ENCODE data around the gene FIS1.

FIS1 gene

DNA sequence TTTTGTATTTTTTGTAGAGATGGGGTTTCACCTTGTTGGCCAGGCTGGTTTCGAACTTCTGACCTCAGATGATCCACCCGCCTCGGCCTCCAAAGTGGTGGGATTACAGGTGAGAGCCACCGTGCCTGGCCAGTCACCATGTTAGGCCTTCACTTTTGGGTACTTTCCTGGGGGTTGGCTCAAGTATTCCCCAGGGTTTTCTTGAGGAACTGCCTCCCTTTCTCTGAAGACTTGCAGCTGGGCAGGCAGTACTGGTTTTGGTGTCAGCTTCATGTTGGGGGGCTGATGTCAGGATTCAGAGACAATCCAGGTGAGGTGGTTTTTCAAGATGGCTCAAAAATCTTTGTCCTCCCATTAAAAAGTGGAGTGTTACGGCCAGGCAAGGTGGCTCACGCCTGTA lies 19.2 kb downstream of the FIS1 start:
- peaks cover 12% of the 10 kb centered on the region for H3K36me3 ChIP-seq (ENCODE audit: control insufficient read depth, low read depth, low read length)

GRCh38 chr7:101223528-101223927 lies 21.4 kb downstream of the FIS1 start:
- Histone ChIP-seq H3K36me3 (ENCODE audit: control insufficient read depth, low read depth, low read length) (peaks cover 12% of the 10 kb centered on the region), H3K27ac (ENCODE audit: low read length) (no peak overlapping the region), H3K27me3 (ENCODE audit: control insufficient read depth, insufficient read depth, low read length) (no peaks in the 10 kb centered on the region), H3K9ac (ENCODE audit: low read length) (no peak overlapping the region), H3K9me3 (ENCODE audit: control insufficient read depth, low read depth, low read length) (no peaks in the 10 kb centered on the region), H3K4me1 (ENCODE audit: control insufficient read depth, low read depth, low read length) (no peaks in the 10 kb centered on the region), H3K4me3 (ENCODE audit: low read length) (no peak overlapping the region)

More for the DNA sequence above, 19.2 kb downstream of the FIS1 start:
- no peak overlapping the region for H3K27ac ChIP-seq (ENCODE audit: low read length)
- H3K27me3 ChIP-seq (ENCODE audit: control insufficient read depth, insufficient read depth, low read length) = no peaks in the 10 kb centered on the region
- H3K9ac ChIP-seq (ENCODE audit: low read length) = no peak overlapping the region
- no peaks in the 10 kb centered on the region for H3K4me1 ChIP-seq (ENCODE audit: control insufficient read depth, low read depth, low read length)
- no peaks in the 10 kb centered on the region for H3K9me3 ChIP-seq (ENCODE audit: control insufficient read depth, low read depth, low read length)
- H3K4me3 ChIP-seq (ENCODE audit: low read length) = no peak overlapping the region

DNA sequence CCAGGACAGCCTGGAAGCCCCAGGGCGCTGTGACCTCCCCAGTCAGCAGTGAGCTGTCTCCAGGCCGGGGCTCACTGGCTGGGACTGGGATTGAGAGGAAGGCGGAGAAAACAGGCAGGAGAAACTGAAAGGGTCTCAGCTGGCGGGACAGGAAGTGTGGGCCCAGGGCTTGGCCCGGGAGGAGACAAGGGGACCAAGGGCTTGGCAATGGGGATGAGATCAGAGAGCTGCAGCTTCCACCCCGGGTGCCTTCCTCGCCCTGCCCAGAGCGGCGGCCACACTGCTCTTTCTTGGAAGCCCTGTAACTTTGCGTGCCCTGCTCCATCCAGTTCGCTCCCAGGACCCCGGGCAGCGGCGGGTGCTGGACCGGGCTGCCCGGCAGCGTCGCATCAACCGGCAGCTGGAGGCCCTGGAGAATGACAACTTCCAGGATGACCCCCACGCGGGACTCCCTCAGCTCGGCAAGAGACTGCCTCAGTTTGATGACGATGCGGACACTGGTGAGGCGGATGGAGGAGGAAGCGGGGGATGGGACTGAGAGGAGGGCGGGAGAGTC lies 22.5 kb downstream of the FIS1 start:
- no peaks in the 10 kb centered on the region for H3K27me3 ChIP-seq (ENCODE audit: control insufficient read depth, insufficient read depth, low read length)
- no peaks in the 10 kb centered on the region for H3K4me1 ChIP-seq (ENCODE audit: control insufficient read depth, low read depth, low read length)
- peaks cover 12% of the 10 kb centered on the region for H3K36me3 ChIP-seq (ENCODE audit: control insufficient read depth, low read depth, low read length)
- H3K9me3 ChIP-seq (ENCODE audit: control insufficient read depth, low read depth, low read length) = no peaks in the 10 kb centered on the region
- H3K4me3 ChIP-seq (ENCODE audit: low read length) = no peak overlapping the region
- no peak overlapping the region for H3K27ac ChIP-seq (ENCODE audit: low read length)
- no peak overlapping the region for H3K9ac ChIP-seq (ENCODE audit: low read length)

- H3K4me1 ChIP-seq (ENCODE audit: control insufficient read depth, low read depth, low read length) = no peaks in the 10 kb centered on the region
- no peaks in the 10 kb centered on the region for H3K9me3 ChIP-seq (ENCODE audit: control insufficient read depth, low read depth, low read length)
- no peak overlapping the region for H3K27ac ChIP-seq (ENCODE audit: low read length)
- no peak overlapping the region for H3K9ac ChIP-seq (ENCODE audit: low read length)
- H3K4me3 ChIP-seq (ENCODE audit: low read length) = no peak overlapping the region
- H3K27me3 ChIP-seq (ENCODE audit: control insufficient read depth, insufficient read depth, low read length) = no peaks in the 10 kb centered on the region
- peaks cover 10% of the 10 kb centered on the region for H3K36me3 ChIP-seq (ENCODE audit: control insufficient read depth, low read depth, low read length)
These were observed 24.6 kb downstream of the FIS1 start for GRCh38 chr7:101220295-101220694.

DNA sequence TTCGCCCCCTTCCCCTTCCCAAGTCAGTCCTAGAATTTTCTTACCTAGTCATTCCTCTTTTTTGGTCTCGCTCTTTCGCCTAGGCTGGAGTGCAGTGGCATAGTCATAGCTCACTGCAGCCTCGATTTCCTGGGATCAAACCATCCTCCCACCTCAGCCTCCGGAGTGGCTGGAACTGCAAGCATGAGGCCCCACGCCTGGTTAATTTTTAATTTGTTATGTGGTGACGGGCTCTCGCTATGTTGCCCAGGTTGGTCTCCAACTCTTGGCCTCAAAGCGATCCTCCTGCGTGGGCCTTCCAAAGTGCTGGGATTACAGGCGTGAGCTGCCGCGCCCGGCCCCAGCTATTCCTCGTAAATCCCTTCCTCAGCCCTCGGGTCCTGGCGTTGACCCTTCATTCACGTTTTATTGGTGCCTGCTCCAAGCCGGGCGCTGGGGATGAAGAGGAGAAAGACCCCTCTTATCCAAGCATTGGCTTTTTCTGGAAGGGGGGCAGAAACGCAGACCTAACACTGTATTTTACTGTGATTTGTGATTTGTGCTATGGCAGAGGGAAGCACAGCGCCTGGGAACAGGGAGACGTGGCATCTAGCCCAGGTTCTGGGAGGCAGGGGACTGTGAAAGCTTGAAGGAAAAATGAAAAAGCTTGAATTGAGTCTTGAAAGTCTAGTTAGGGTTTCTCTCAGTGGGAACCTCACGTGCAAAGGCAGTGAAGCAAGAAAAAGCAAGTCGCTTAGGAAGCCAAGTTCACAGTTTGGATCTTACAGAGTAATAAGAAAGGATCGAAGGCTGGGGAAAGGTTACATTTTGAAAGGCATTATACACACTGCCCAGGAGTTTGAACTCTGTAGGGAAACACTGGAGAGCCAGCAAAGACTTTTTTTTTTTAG lies 26.4 kb downstream of the FIS1 start:
- Histone ChIP-seq H3K36me3 (ENCODE audit: control insufficient read depth, low read depth, low read length) (peaks cover 8% of the 10 kb centered on the region), H3K27me3 (ENCODE audit: control insufficient read depth, insufficient read depth, low read length) (no peaks in the 10 kb centered on the region), H3K9me3 (ENCODE audit: control insufficient read depth, low read depth, low read length) (no peaks in the 10 kb centered on the region), H3K9ac (ENCODE audit: low read length) (peak overlapping the region; percentile 70), H3K27ac (ENCODE audit: low read length) (peak overlapping the region; percentile 7), H3K4me3 (ENCODE audit: low read length) (peak overlapping the region; percentile 85), H3K4me1 (ENCODE audit: control insufficient read depth, low read depth, low read length) (no peaks in the 10 kb centered on the region)

- H3K36me3 ChIP-seq (ENCODE audit: control insufficient read depth, low read depth, low read length) = peaks cover 4% of the 10 kb centered on the region
- no peaks in the 10 kb centered on the region for H3K27me3 ChIP-seq (ENCODE audit: control insufficient read depth, insufficient read depth, low read length)
- peak within 1 kb of the TSS; percentile 85 for H3K4me3 ChIP-seq (ENCODE audit: low read length)
- H3K9ac ChIP-seq (ENCODE audit: low read length) = peak within 1 kb of the TSS; percentile 70
- H3K9me3 ChIP-seq (ENCODE audit: control insufficient read depth, low read depth, low read length) = no peaks in the 10 kb centered on the region
- H3K4me1 ChIP-seq (ENCODE audit: control insufficient read depth, low read depth, low read length) = no peaks in the 10 kb centered on the region
- peak within 1 kb of the TSS; percentile 82 for H3K27ac ChIP-seq (ENCODE audit: low read length)
These were observed 27.3 kb downstream of the FIS1 start, which contains the start of the genes PLOD3 and ZNHIT1 for GRCh38 chr7:101217388-101218235. PLOD3 (minus strand) TSS chr7:101217581; CDS start chr7:101217274, 307 bp downstream. ZNHIT1 (plus strand) TSS chr7:101218165; CDS start chr7:101218196, 31 bp downstream.

- Histone ChIP-seq H3K27me3 (ENCODE audit: control insufficient read depth, insufficient read depth, low read length) (no peaks in the 10 kb centered on the region), H3K9ac (ENCODE audit: low read length) (peak overlapping the region; percentile 70), H3K36me3 (ENCODE audit: control insufficient read depth, low read depth, low read length) (peaks cover 4% of the 10 kb centered on the region), H3K4me3 (ENCODE audit: low read length) (peak overlapping the region; percentile 85), H3K27ac (ENCODE audit: low read length) (no peak overlapping the region), H3K9me3 (ENCODE audit: control insufficient read depth, low read depth, low read length) (no peaks in the 10 kb centered on the region), H3K4me1 (ENCODE audit: control insufficient read depth, low read depth, low read length) (no peaks in the 10 kb centered on the region)
These were observed 28.0 kb downstream of the FIS1 start for GRCh38 chr7:101216860-101217387.

- H3K4me3 ChIP-seq (ENCODE audit: low read length) = peak overlapping the region; percentile 85
- H3K4me1 ChIP-seq (ENCODE audit: control insufficient read depth, low read depth, low read length) = no peaks in the 10 kb centered on the region
- no peaks in the 10 kb centered on the region for H3K27me3 ChIP-seq (ENCODE audit: control insufficient read depth, insufficient read depth, low read length)
- H3K36me3 ChIP-seq (ENCODE audit: control insufficient read depth, low read depth, low read length) = peaks cover 4% of the 10 kb centered on the region
- H3K9ac ChIP-seq (ENCODE audit: low read length) = peak overlapping the region; percentile 70
- H3K27ac ChIP-seq (ENCODE audit: low read length) = no peak overlapping the region
- H3K9me3 ChIP-seq (ENCODE audit: control insufficient read depth, low read depth, low read length) = no peaks in the 10 kb centered on the region
These were observed 28.7 kb downstream of the FIS1 start for GRCh38 chr7:101216001-101216859.

- no peaks in the 10 kb centered on the region for H3K9me3 ChIP-seq (ENCODE audit: control insufficient read depth, low read depth, low read length)
- peaks cover 11% of the 10 kb centered on the region for H3K36me3 ChIP-seq (ENCODE audit: control insufficient read depth, low read depth, low read length)
- no peak overlapping the region for H3K4me3 ChIP-seq (ENCODE audit: low read length)
- H3K4me1 ChIP-seq (ENCODE audit: control insufficient read depth, low read depth, low read length) = no peaks in the 10 kb centered on the region
- no peak overlapping the region for H3K9ac ChIP-seq (ENCODE audit: low read length)
- no peaks in the 10 kb centered on the region for H3K27me3 ChIP-seq (ENCODE audit: control insufficient read depth, insufficient read depth, low read length)
- no peak overlapping the region for H3K27ac ChIP-seq (ENCODE audit: low read length)
These were observed 32.9 kb downstream of the FIS1 start for GRCh38 chr7:101212014-101212413.

GRCh38 chr7:101211501-101211900 lies 33.4 kb downstream of the FIS1 start:
- H3K27ac ChIP-seq (ENCODE audit: low read length) = no peak overlapping the region
- no peaks in the 10 kb centered on the region for H3K9me3 ChIP-seq (ENCODE audit: control insufficient read depth, low read depth, low read length)
- H3K4me3 ChIP-seq (ENCODE audit: low read length) = no peak overlapping the region
- no peaks in the 10 kb centered on the region for H3K4me1 ChIP-seq (ENCODE audit: control insufficient read depth, low read depth, low read length)
- H3K9ac ChIP-seq (ENCODE audit: low read length) = no peak overlapping the region
- peaks cover 11% of the 10 kb centered on the region for H3K36me3 ChIP-seq (ENCODE audit: control insufficient read depth, low read depth, low read length)
- no peaks in the 10 kb centered on the region for H3K27me3 ChIP-seq (ENCODE audit: control insufficient read depth, insufficient read depth, low read length)
